ENCODE results near the gene FRMD1.

GRCh38 chr6:168004023-168004422, 75.0 kb downstream of the FRMD1 start:
- TF ChIP-seq FOS (IDR thresholded peaks at IDR 0.05; ENCODE audit: borderline replicate concordance, extremely low read depth, insufficient read length) (no peak), SMC3 (IDR thresholded peaks at IDR 0.05; ENCODE audit: borderline replicate concordance, low read length) (no peak), MXI1 (IDR thresholded peaks at IDR 0.05; ENCODE audit: low read depth, low read length) (no peak), EZH2 (IDR thresholded peaks at IDR 0.05; ENCODE audit: borderline replicate concordance, control insufficient read depth, low read depth, low read length) (no peak), EED (IDR thresholded peaks at IDR 0.05; ENCODE audit: low read depth) (no peak), JUND (IDR thresholded peaks at IDR 0.05; ENCODE audit: low read depth, low read length) (no peak), CHD4 (IDR thresholded peaks at IDR 0.05) (no peak), SIN3A (IDR thresholded peaks at IDR 0.05; ENCODE audit: low read depth, low read length) (no peak), ZBED1 (IDR thresholded peaks at IDR 0.05; ENCODE audit: borderline replicate concordance) (no peak), STAT3 (IDR thresholded peaks at IDR 0.05; ENCODE audit: low read depth, low read length) (no peak), BRCA1 (IDR thresholded peaks at IDR 0.05; ENCODE audit: low read depth, low read length) (no peak), ATF2 (IDR thresholded peaks at IDR 0.05; ENCODE audit: low read length) (no peak), SUZ12 (IDR thresholded peaks at IDR 0.05; ENCODE audit: unreplicated experiment) (no peak)
- TF ChIP-seq, protein P1, sequence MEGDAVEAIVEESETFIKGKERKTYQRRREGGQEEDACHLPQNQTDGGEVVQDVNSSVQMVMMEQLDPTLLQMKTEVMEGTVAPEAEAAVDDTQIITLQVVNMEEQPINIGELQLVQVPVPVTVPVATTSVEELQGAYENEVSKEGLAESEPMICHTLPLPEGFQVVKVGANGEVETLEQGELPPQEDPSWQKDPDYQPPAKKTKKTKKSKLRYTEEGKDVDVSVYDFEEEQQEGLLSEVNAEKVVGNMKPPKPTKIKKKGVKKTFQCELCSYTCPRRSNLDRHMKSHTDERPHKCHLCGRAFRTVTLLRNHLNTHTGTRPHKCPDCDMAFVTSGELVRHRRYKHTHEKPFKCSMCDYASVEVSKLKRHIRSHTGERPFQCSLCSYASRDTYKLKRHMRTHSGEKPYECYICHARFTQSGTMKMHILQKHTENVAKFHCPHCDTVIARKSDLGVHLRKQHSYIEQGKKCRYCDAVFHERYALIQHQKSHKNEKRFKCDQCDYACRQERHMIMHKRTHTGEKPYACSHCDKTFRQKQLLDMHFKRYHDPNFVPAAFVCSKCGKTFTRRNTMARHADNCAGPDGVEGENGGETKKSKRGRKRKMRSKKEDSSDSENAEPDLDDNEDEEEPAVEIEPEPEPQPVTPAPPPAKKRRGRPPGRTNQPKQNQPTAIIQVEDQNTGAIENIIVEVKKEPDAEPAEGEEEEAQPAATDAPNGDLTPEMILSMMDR (IDR thresholded peaks at IDR 0.05 in 2 of 3, conservative IDR thresholded peaks at IDR 0.05 in 1 of 3; ENCODE audit: control insufficient read depth in 2 of 3, extremely low read depth in 1 of 3, insufficient read depth in 1 of 3, low read depth in 3 of 3, low read length in 3 of 3), result no peak
